Vagina (tissue), 2 donors: Measurements from ENCODE around the gene PHLDA2. TPM values are rescaled to one million over a fixed set of nuclear protein-coding genes. Genes with fewer than 3 reads are reported as not detected.

Experiments used
- DNase-seq, 2 donors: peaks; one replicate each; pipeline ENCODE4 v3.0.0-alpha.2; 2017; ENCODE audit errors: extremely low spot score in 2 of 2
- H3K27ac ChIP-seq: fragments of 200-600 bp; sonication (generic); one replicate; pipeline ENCODE4 v1.5.1; 2019
- H3K27me3 ChIP-seq: fragments of 200-600 bp; sonication (generic); one replicate; pipeline ENCODE4 v1.5.1; 2019
- H3K36me3 ChIP-seq, 2 donors: fragments of 200-600 bp; sonication (generic); one replicate each; pipeline ENCODE4 v1.5.1; 2017 to 2019
- H3K4me1 ChIP-seq: fragments of 200-600 bp; sonication (generic); one replicate; pipeline ENCODE4 v1.5.1; 2019
- H3K4me3 ChIP-seq, 2 donors: fragments of 200-600 bp; sonication (generic); 1 replicate in 1 of 2; 2 replicates in 1 of 2; pipeline ENCODE4 v1.5.1; 2016 to 2019
- H3K9me3 ChIP-seq: fragments of 200-600 bp; sonication (generic); one replicate; pipeline ENCODE4 v1.5.1; 2019
- CTCF ChIP-seq, 3 experiments: fragments of 450-650 bp in 2 of 3; fragments of 200-600 bp in 1 of 3; sonication (generic) in 1 of 3; IDR thresholded peaks; one replicate each; pipeline ENCODE4 v1.5.1; 2017 to 2019; ENCODE audit warnings: antibody characterized with exemption in 3 of 3, mild to moderate bottlenecking in 2 of 3, moderate library complexity in 2 of 3
- POLR2A ChIP-seq, 2 donors: fragments of 450-650 bp; IDR thresholded peaks; one replicate each; pipeline ENCODE4 v1.6.1; 2017; ENCODE audit warnings: antibody characterized with exemption in 2 of 2, mild to moderate bottlenecking in 2 of 2, moderate library complexity in 2 of 2
- POLR2AphosphoS5 ChIP-seq, 2 donors: sonication (generic); formaldehyde crosslinking; IDR thresholded peaks; one replicate each; pipeline ENCODE4 v1.9.0; 2017; ENCODE audit warnings: antibody characterized with exemption in 2 of 2, mild to moderate bottlenecking in 2 of 2, low read depth in 1 of 2; ENCODE audit not compliant: insufficient read depth in 1 of 2
- intact Hi-C: fragments of 100-400 bp; cut with DNase I; formaldehyde crosslinking; loops from one replicate; pipeline ENCODE4 v1.15.1; 2023
- total RNA-seq: library from RNA; depleted of rRNA; stranded (reverse); fragments of >200 nt; gene quantifications from one replicate; pipeline ENCODE4 v1.2.3, GENCODE V29; 2016

The PHLDA2 gene
- total RNA-seq, 1 donor from 2014 or later, result 43.5 TPM

DNA sequence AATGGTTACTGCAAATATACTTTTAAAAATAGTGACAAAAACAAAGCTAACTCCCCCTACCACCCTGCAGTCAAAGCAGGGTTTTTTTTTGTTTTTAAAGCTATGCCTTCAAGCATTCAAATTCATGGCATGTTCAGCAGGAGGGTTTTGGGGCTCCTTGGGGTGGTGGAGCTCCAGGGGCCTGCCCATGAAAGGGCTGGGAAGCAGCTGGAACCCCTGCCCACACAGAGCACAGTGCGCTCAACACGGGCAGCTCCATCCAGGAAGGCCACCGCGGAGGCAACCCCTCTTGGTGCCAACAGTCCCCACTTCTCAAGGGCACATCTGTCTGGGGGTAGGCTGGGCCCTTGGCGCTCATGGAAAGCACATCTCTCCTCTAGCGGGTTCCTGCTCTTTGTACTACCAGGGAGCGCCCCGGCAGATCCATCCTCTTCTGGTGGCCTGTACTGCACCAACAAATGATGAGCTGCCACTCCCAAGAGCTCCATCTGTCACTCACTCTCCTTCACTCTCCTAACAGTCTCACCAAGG lies 16.6 kb upstream of the PHLDA2 start:
- no peak for DNase-seq
- intact Hi-C loops, result no loop called here
- TF ChIP-seq POLR2AphosphoS5 (IDR thresholded peaks at IDR 0.05; ENCODE audit: insufficient read depth in 1 of 2, low read depth in 1 of 2), result no peak
- TF ChIP-seq CTCF (IDR thresholded peaks at IDR 0.05), result no peak
- TF ChIP-seq POLR2A (IDR thresholded peaks at IDR 0.05), result no peak
- peaks cover 0 to 28% of the 10 kb centered on the region in 2 donors for H3K36me3 ChIP-seq
- peak overlapping the region; percentile 16 for H3K27ac ChIP-seq
- H3K4me1 ChIP-seq, result peaks cover 18% of the 10 kb centered on the region
- H3K27me3 ChIP-seq, result no peaks in the 10 kb centered on the region
- no peaks in the 10 kb centered on the region for H3K9me3 ChIP-seq
- no peak overlapping the region for H3K4me3 ChIP-seq

GRCh38 chr11:2945031-2945756 lies 16.0 kb upstream of the PHLDA2 start:
- H3K4me1 ChIP-seq, result peaks cover 22% of the 10 kb centered on the region
- H3K36me3 ChIP-seq, result peaks cover 0 to 22% of the 10 kb centered on the region in 2 donors
- DNase-seq, result no peak
- TF ChIP-seq POLR2A (IDR thresholded peaks at IDR 0.05) (no peak), POLR2AphosphoS5 (IDR thresholded peaks at IDR 0.05; ENCODE audit: insufficient read depth in 1 of 2, low read depth in 1 of 2) (peak; percentile 59 to 75)
- H3K27ac ChIP-seq, result peak overlapping the region; percentile 63
- peak overlapping the region; percentile 17 to 19 for H3K4me3 ChIP-seq
- no peaks in the 10 kb centered on the region for H3K9me3 ChIP-seq
- intact Hi-C loops, result no loop called here
- no peaks in the 10 kb centered on the region for H3K27me3 ChIP-seq

DNA sequence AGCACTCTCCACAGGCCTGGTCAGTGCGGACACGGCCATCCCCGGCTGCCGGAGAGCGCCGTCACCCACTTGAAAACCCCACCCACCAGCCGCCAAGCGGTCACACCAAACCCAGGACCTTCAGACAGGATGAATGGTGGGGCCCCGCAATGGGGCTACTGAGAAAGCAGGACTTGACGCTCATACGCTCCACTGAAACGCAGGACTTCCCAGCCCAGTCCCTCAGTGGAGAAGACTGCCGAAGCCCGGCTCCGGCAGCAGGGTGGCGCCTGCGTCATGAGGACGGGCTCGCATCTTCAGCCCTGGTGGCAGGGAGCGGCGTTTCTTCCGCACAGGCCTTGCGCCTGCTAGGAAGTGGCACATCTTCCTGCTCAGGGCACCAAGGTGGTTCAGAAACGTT lies 15.3 kb upstream of the PHLDA2 start:
- Histone ChIP-seq H3K27ac (peak overlapping the region; percentile 63), H3K36me3 (peaks cover 0 to 15% of the 10 kb centered on the region in 2 donors), H3K27me3 (no peaks in the 10 kb centered on the region), H3K4me1 (peaks cover 24% of the 10 kb centered on the region), H3K4me3 (no peak overlapping the region), H3K9me3 (no peaks in the 10 kb centered on the region)
- TF ChIP-seq POLR2AphosphoS5 (IDR thresholded peaks at IDR 0.05; ENCODE audit: insufficient read depth in 1 of 2, low read depth in 1 of 2) (no peak), CTCF (IDR thresholded peaks at IDR 0.05) (no peak), POLR2A (IDR thresholded peaks at IDR 0.05) (no peak)
- intact Hi-C loops, result no loop called here
- no peak for DNase-seq

- peaks cover 24% of the 10 kb centered on the region for H3K4me1 ChIP-seq
- H3K4me3 ChIP-seq, result no peak overlapping the region
- TF ChIP-seq POLR2A (IDR thresholded peaks at IDR 0.05), result no peak
- peak in 1 of 2 donors; percentile 15 for TF ChIP-seq POLR2AphosphoS5 (IDR thresholded peaks at IDR 0.05; ENCODE audit: insufficient read depth in 1 of 2, low read depth in 1 of 2)
- H3K9me3 ChIP-seq, result no peaks in the 10 kb centered on the region
- DNase-seq, result no peak
- H3K27me3 ChIP-seq, result no peaks in the 10 kb centered on the region
- peaks cover 0 to 8% of the 10 kb centered on the region in 2 donors for H3K36me3 ChIP-seq
- H3K27ac ChIP-seq, result no peak overlapping the region
- intact Hi-C loops, result no loop called here
These were observed 14.5 kb upstream of the PHLDA2 start for GRCh38 chr11:2943711-2944118.

DNA sequence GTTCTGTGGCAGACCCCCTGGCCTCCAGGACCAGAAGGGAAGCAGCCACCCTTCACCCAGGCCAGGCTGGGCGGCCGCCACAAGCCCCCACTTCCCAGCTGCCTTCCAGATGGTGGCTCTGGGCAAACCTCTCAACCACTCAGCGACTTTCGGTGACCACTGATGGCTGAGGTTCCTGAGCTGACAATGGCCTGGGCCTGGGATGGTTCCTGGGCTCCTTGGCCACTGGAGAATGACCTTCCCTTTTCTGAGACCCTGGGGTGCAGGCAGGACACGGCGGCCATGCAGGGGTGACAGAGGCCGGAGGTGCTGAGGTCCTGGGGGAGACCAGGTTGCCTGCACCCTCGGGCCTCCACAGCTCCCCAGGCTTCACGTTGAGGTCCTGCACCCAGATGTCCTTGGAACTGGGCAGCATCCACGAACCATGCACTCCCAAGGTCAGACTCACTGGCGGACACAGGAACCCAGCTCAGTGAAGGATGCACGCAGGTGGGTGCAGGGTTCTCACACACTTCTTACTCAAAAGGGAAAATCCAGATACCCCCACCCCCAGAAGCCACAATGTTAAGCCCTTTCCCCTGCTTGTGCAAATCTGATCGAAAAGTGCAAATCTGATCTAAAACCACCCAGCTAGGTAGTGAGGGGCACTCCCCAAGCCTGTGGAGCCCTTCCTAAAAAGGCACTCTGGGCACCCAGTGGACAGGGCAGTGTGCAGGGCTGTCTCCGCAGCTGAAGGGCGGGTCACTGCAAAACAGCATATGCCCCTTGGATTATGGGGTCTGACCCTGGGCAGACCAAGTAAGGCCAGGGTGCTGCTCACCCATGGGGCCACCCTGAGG lies 13.9 kb upstream of the PHLDA2 start:
- no peak for DNase-seq
- Histone ChIP-seq H3K27ac (no peak overlapping the region), H3K9me3 (peaks cover under 1% of the 10 kb centered on the region), H3K36me3 (peaks cover 0 to 5% of the 10 kb centered on the region in 2 donors), H3K4me3 (no peak overlapping the region), H3K27me3 (no peaks in the 10 kb centered on the region), H3K4me1 (peaks cover 24% of the 10 kb centered on the region)
- no peak for TF ChIP-seq CTCF (IDR thresholded peaks at IDR 0.05)
- TF ChIP-seq POLR2AphosphoS5 (IDR thresholded peaks at IDR 0.05; ENCODE audit: insufficient read depth in 1 of 2, low read depth in 1 of 2), result no peak
- no peak for TF ChIP-seq POLR2A (IDR thresholded peaks at IDR 0.05)
- intact Hi-C loops, result no loop called here
